GM12864 (cell line): Measurements from ENCODE around the gene CCS.
"Not testable (repeated sequence)": the region's sequence is repeated elsewhere in the genome, so short reads cannot be mapped to it uniquely, and the experiment has no call there.

Experiments used
- DNase-seq: peaks from one replicate; pipeline ENCODE4 v3.0.0-alpha.2; 2011; ENCODE audit warnings: low read depth
- H3K4me3 ChIP-seq: 2 replicates; pipeline ENCODE4 v1.5.1; 2011; ENCODE audit warnings: mild to moderate bottlenecking, low read depth, low read length, control low read depth
- TF ChIP-seq, protein P1 (sequence below): IDR thresholded peaks from 2 replicates; pipeline ENCODE4 v1.5.1; 2011; ENCODE audit warnings: low read depth, mild to moderate bottlenecking, moderate library complexity, low read length, control low read depth, inconsistent platforms; ENCODE audit errors: missing control alignments

The CCS gene

DNA sequence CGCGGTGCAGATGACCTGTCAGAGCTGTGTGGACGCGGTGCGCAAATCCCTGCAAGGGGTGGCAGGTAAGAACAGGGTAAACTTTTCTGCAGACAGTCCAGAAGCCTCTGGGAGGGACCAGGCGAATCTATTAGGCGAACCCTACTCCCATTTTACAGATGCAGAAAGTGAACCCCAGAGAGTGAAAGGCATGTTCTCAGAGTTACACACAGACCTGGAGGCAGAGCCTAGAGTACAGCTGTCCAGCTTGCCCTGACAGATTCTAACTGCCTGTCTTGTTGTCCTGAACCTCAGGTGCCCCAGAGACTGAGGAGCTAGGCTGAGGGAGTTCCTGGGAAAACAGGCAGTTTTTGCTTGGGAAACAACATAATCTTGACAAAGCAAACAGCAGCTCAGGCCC is 665 bp downstream of the CCS start:
- TF ChIP-seq, protein P1, sequence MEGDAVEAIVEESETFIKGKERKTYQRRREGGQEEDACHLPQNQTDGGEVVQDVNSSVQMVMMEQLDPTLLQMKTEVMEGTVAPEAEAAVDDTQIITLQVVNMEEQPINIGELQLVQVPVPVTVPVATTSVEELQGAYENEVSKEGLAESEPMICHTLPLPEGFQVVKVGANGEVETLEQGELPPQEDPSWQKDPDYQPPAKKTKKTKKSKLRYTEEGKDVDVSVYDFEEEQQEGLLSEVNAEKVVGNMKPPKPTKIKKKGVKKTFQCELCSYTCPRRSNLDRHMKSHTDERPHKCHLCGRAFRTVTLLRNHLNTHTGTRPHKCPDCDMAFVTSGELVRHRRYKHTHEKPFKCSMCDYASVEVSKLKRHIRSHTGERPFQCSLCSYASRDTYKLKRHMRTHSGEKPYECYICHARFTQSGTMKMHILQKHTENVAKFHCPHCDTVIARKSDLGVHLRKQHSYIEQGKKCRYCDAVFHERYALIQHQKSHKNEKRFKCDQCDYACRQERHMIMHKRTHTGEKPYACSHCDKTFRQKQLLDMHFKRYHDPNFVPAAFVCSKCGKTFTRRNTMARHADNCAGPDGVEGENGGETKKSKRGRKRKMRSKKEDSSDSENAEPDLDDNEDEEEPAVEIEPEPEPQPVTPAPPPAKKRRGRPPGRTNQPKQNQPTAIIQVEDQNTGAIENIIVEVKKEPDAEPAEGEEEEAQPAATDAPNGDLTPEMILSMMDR = no peak
- peak overlapping the region; percentile 74 for H3K4me3 ChIP-seq
- DNase-seq = no peak

- no peak for DNase-seq
- H3K4me3 ChIP-seq = no peak overlapping the region
- TF ChIP-seq, protein P1 = no peak
Measured at GRCh38 chr11:66595245-66595904, 2.4 kb downstream of the CCS start.

DNA sequence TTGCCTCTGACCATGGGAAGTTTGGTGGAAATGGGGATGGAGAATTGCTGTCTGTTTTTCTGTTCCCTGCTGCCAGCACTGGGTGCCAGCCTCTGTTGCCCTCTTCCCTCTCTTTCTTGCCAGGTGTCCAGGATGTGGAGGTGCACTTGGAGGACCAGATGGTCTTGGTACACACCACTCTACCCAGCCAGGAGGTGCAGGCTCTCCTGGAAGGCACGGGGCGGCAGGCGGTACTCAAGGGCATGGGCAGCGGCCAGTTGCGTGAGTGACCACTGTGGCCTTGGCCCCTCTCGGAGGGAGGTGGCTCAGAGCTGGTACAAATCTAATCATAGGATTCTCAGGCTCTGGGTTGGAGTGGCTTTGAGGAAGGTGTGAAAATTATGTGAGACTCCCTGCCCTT is 6.0 kb downstream of the CCS start:
- TF ChIP-seq, protein P1 = no peak
- H3K4me3 ChIP-seq = no peak overlapping the region
- DNase-seq = no peak

- DNase-seq = no peak
- TF ChIP-seq, protein P1 = no peak
- no peak overlapping the region for H3K4me3 ChIP-seq
Measured at GRCh38 chr11:66600219-66600618, 7.2 kb downstream of the CCS start.

DNA sequence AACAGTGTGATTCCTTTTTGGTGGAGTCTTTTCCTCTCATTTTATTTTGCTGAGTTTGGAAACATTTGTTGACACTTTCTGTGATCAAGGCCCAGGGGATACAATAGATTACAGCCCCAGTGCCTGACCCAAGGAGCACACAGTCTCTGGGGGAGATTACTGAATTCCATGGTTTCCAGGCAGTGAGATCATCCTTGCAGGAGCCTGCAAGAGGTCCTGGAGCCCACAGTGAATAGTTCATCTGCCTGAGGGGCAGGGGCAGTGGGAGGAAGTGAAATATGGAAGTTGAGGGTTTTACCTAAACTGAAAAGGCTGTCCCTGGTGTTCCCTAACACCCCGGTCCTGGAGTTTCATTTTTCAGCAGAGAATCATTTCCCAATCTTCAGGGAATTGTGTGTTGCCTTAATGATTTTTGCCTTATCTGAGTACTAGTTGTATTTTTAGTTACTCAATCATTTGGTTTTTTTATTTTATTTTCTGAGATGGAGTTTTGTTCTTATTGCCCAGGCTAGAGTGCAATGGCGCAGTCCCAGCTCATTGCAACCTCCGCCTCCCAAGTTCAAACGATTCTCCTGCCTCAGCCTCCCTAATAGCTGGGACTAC is 7.7 kb downstream of the CCS start:
- DNase-seq = no peak
- TF ChIP-seq, protein P1 = no peak
- no peak overlapping the region for H3K4me3 ChIP-seq

DNA sequence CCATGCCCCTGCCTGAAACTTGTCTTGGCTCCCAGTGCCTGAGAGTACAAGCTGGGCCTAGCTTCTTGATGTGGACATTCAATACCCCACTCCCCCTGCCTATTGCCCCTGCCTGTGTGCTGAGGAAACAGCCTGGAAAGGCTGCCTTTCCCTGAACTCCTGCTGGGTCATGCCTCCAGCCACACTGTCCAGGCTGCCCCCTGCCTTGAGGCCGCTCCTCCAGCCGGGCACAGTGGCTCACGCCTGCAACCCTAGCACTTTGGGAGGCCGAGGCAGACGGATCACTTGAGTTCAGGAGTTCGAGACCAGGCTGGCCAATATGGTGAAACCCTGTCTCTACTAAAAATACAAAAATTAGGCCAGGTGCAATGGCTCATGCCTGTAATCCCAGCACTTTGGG is 10.1 kb downstream of the CCS start:
- no peak for DNase-seq
- H3K4me3 ChIP-seq = no peak overlapping the region
- TF ChIP-seq, protein P1 = no peak

DNA sequence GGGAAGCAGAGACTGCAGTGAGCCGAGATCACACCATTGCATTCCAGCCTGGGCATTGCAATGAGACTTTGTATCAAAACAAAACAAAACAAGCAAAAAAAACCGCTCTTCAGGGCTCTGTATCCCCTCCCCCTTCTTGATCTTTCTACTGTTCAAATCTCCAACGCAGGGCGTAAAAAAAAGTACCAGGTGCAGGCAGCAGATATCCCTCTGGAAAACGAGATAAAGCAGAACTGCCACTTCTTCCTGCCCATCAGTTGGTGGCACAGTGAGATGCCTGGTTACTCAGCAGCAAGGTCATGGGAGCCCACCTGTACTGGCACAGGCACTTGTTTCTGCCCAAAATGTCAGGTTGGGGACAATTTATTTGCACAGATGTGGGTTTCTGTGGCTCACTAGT is 11.2 kb downstream of the CCS start:
- no peak overlapping the region for H3K4me3 ChIP-seq
- TF ChIP-seq, protein P1 = no peak

GRCh38 chr11:66606608-66607007 is 13.6 kb downstream of the CCS start:
- H3K4me3 ChIP-seq, DNase-seq: not testable (repeated sequence)

More for the DNA sequence above, 11.2 kb downstream of the CCS start:
- no peak for DNase-seq
